Measurements from ENCODE around the gene TMEM92. TPM values are rescaled to one million over a fixed set of nuclear protein-coding genes. Genes with fewer than 3 reads are reported as not detected.
"Not testable (repeated sequence)": the region's sequence is repeated elsewhere in the genome, so short reads cannot be mapped to it uniquely, and the experiment has no call there.

Gene TMEM92
- total and polyA plus RNA-seq, 4 donors: 0.49 to 3.3 (median 2.1) TPM

GRCh38 chr17:50267074-50267841, 7.0 kb upstream of the TMEM92 start:
- H3K4me3 ChIP-seq (ENCODE audit: low read depth, low read length): no peak overlapping the region
- DNase-seq (ENCODE audit: low read depth in 4 of 6, low spot score in 6 of 6): peak in 2 of 6 donors; percentile 41 to 61
- H3K9me3 ChIP-seq (ENCODE audit: control insufficient read depth, insufficient read depth, low read length): no peaks in the 10 kb centered on the region
- WGBS (ENCODE audit: insufficient coverage): 57% methylated on average over 8 of the region's 10 CpGs
- H3K27ac ChIP-seq (ENCODE audit: low read depth, low read length): peak overlapping the region; percentile 95
- peaks cover 85% of the 10 kb centered on the region for H3K4me1 ChIP-seq (ENCODE audit: control insufficient read depth, insufficient read depth, low read length)
- no peaks in the 10 kb centered on the region for H3K27me3 ChIP-seq (ENCODE audit: control insufficient read depth, insufficient read depth, low read length)
- no peaks in the 10 kb centered on the region for H3K36me3 ChIP-seq (ENCODE audit: control insufficient read depth, insufficient read depth, low read length)

GRCh38 chr17:50268026-50268425, 6.2 kb upstream of the TMEM92 start:
- no peaks in the 10 kb centered on the region for H3K27me3 ChIP-seq (ENCODE audit: control insufficient read depth, insufficient read depth, low read length)

GRCh38 chr17:50268743-50269275, 5.5 kb upstream of the TMEM92 start:
- Histone ChIP-seq H3K4me1 (ENCODE audit: control insufficient read depth, insufficient read depth, low read length) (peaks cover 92% of the 10 kb centered on the region), H3K36me3 (ENCODE audit: control insufficient read depth, insufficient read depth, low read length) (no peaks in the 10 kb centered on the region), H3K27ac (ENCODE audit: low read depth, low read length) (peak overlapping the region; percentile 95), H3K9me3 (ENCODE audit: control insufficient read depth, insufficient read depth, low read length) (no peaks in the 10 kb centered on the region), H3K27me3 (ENCODE audit: control insufficient read depth, insufficient read depth, low read length) (peaks cover 6% of the 10 kb centered on the region), H3K4me3 (ENCODE audit: low read depth, low read length) (no peak overlapping the region)
- DNase-seq (ENCODE audit: low read depth in 4 of 6, low spot score in 6 of 6): peak in 1 of 6 donors; percentile 59
- WGBS (ENCODE audit: insufficient coverage): 36% methylated on average over 4 of the region's 7 CpGs

More at GRCh38 chr17:50268026-50268425, 6.2 kb upstream of the TMEM92 start:
- peak overlapping the region; percentile 95 for H3K27ac ChIP-seq (ENCODE audit: low read depth, low read length)
- DNase-seq (ENCODE audit: low read depth in 4 of 6, low spot score in 6 of 6): no peak
- 62% methylated on average over 5 of the region's 5 CpGs for WGBS (ENCODE audit: insufficient coverage)
- H3K4me1 ChIP-seq (ENCODE audit: control insufficient read depth, insufficient read depth, low read length): peaks cover 93% of the 10 kb centered on the region
- H3K36me3 ChIP-seq (ENCODE audit: control insufficient read depth, insufficient read depth, low read length): no peaks in the 10 kb centered on the region
- no peaks in the 10 kb centered on the region for H3K9me3 ChIP-seq (ENCODE audit: control insufficient read depth, insufficient read depth, low read length)
- H3K4me3 ChIP-seq (ENCODE audit: low read depth, low read length): no peak overlapping the region

- Histone ChIP-seq H3K4me3 (ENCODE audit: low read depth, low read length) (peak overlapping the region; percentile 20), H3K27ac (ENCODE audit: low read depth, low read length) (peak overlapping the region; percentile 95), H3K27me3 (ENCODE audit: control insufficient read depth, insufficient read depth, low read length) (peaks cover 16% of the 10 kb centered on the region), H3K36me3 (ENCODE audit: control insufficient read depth, insufficient read depth, low read length) (no peaks in the 10 kb centered on the region), H3K4me1 (ENCODE audit: control insufficient read depth, insufficient read depth, low read length) (peaks cover 90% of the 10 kb centered on the region), H3K9me3 (ENCODE audit: control insufficient read depth, insufficient read depth, low read length) (no peaks in the 10 kb centered on the region)
- WGBS (ENCODE audit: insufficient coverage): 90% methylated on average over 9 of the region's 16 CpGs
- DNase-seq (ENCODE audit: low read depth in 4 of 6, low spot score in 6 of 6): peak in 2 of 6 donors; percentile 56 to 80
Measured at GRCh38 chr17:50269477-50270434, 4.5 kb upstream of the TMEM92 start.

- H3K36me3 ChIP-seq (ENCODE audit: control insufficient read depth, insufficient read depth, low read length): no peaks in the 10 kb centered on the region
- H3K27me3 ChIP-seq (ENCODE audit: control insufficient read depth, insufficient read depth, low read length): peaks cover 24% of the 10 kb centered on the region
- WGBS (ENCODE audit: insufficient coverage): 46% methylated on average over 16 of the region's 21 CpGs
- peak overlapping the region; percentile 95 for H3K27ac ChIP-seq (ENCODE audit: low read depth, low read length)
- peak in 2 of 6 donors; percentile 31 to 78 for DNase-seq (ENCODE audit: low read depth in 4 of 6, low spot score in 6 of 6)
- H3K4me3 ChIP-seq (ENCODE audit: low read depth, low read length): peak overlapping the region; percentile 20
- H3K4me1 ChIP-seq (ENCODE audit: control insufficient read depth, insufficient read depth, low read length): peaks cover 81% of the 10 kb centered on the region
- no peaks in the 10 kb centered on the region for H3K9me3 ChIP-seq (ENCODE audit: control insufficient read depth, insufficient read depth, low read length)
Measured at GRCh38 chr17:50270435-50271362, 3.6 kb upstream of the TMEM92 start.

GRCh38 chr17:50271363-50271750, 2.9 kb upstream of the TMEM92 start:
- Histone ChIP-seq H3K27ac (ENCODE audit: low read depth, low read length) (peak overlapping the region; percentile 95), H3K4me1 (ENCODE audit: control insufficient read depth, insufficient read depth, low read length) (peaks cover 74% of the 10 kb centered on the region), H3K27me3 (ENCODE audit: control insufficient read depth, insufficient read depth, low read length) (peaks cover 28% of the 10 kb centered on the region)
- not testable (repeated sequence) for H3K9me3 ChIP-seq (ENCODE audit: control insufficient read depth, insufficient read depth, low read length); H3K36me3 ChIP-seq (ENCODE audit: control insufficient read depth, insufficient read depth, low read length); H3K4me3 ChIP-seq (ENCODE audit: low read depth, low read length); DNase-seq (ENCODE audit: low read depth in 4 of 6, low spot score in 6 of 6)
- WGBS (ENCODE audit: insufficient coverage): no CpG with 5 or more reads among the region's 4 CpGs

- peaks cover 28% of the 10 kb centered on the region for H3K27me3 ChIP-seq (ENCODE audit: control insufficient read depth, insufficient read depth, low read length)
- WGBS (ENCODE audit: insufficient coverage): 86% methylated on average over 1 of the region's 7 CpGs
- H3K9me3 ChIP-seq (ENCODE audit: control insufficient read depth, insufficient read depth, low read length): no peaks in the 10 kb centered on the region
- peaks cover 65% of the 10 kb centered on the region for H3K4me1 ChIP-seq (ENCODE audit: control insufficient read depth, insufficient read depth, low read length)
- peak overlapping the region; percentile 95 for H3K27ac ChIP-seq (ENCODE audit: low read depth, low read length)
- H3K36me3 ChIP-seq (ENCODE audit: control insufficient read depth, insufficient read depth, low read length): no peaks in the 10 kb centered on the region
- peak overlapping the region; percentile 24 for H3K4me3 ChIP-seq (ENCODE audit: low read depth, low read length)
- DNase-seq (ENCODE audit: low read depth in 4 of 6, low spot score in 6 of 6): no peak
Measured at GRCh38 chr17:50272246-50272645, 2.0 kb upstream of the TMEM92 start.

- peaks cover 30% of the 10 kb centered on the region for H3K27me3 ChIP-seq (ENCODE audit: control insufficient read depth, insufficient read depth, low read length)
- H3K4me1 ChIP-seq (ENCODE audit: control insufficient read depth, insufficient read depth, low read length): peaks cover 58% of the 10 kb centered on the region
- H3K36me3 ChIP-seq (ENCODE audit: control insufficient read depth, insufficient read depth, low read length): no peaks in the 10 kb centered on the region
- peak overlapping the region; percentile 24 for H3K4me3 ChIP-seq (ENCODE audit: low read depth, low read length)
- 5% methylated on average over 55 of the region's 57 CpGs for WGBS (ENCODE audit: insufficient coverage)
- DNase-seq (ENCODE audit: low read depth in 4 of 6, low spot score in 6 of 6): peak in 2 of 6 donors; percentile 57 to 83
- no peaks in the 10 kb centered on the region for H3K9me3 ChIP-seq (ENCODE audit: control insufficient read depth, insufficient read depth, low read length)
- H3K27ac ChIP-seq (ENCODE audit: low read depth, low read length): peak overlapping the region; percentile 95
Measured at GRCh38 chr17:50272711-50273653, 1.3 kb upstream of the TMEM92 start.

All from spinal cord (tissue), 10 donors.